H9 (cell line): ENCODE measurements around the gene PCYT1A. TPM values are rescaled to one million over a fixed set of nuclear protein-coding genes. Genes with fewer than 3 reads are reported as not detected.

Experiments used
- DNase-seq: peaks from one replicate; pipeline ENCODE4 v3.0.0-alpha.2; 2017
- H2AFZ ChIP-seq: one replicate; pipeline ENCODE4 v1.6.1; 2013; ENCODE audit warnings: mild to moderate bottlenecking, low read length, control low read depth, moderate library complexity
- H2AK5ac ChIP-seq: 2 replicates; pipeline ENCODE4 v1.6.1; 2013; ENCODE audit warnings: low read length, control low read depth, mixed read lengths; ENCODE audit not compliant: insufficient read length
- H2BK120ac ChIP-seq: one replicate; pipeline ENCODE4 v1.6.1; 2013; ENCODE audit warnings: low read depth, mild to moderate bottlenecking, low read length, control low read depth, inconsistent platforms; ENCODE audit not compliant: poor library complexity, severe bottlenecking
- H2BK12ac ChIP-seq: 2 replicates; pipeline ENCODE4 v1.6.1; 2013; ENCODE audit warnings: low read length, control low read depth, mixed read lengths, low read depth; ENCODE audit not compliant: insufficient read length
- H2BK15ac ChIP-seq: 2 replicates; pipeline ENCODE4 v1.6.1; 2013; ENCODE audit warnings: low read depth, low read length, control low read depth
- H2BK20ac ChIP-seq: one replicate; pipeline ENCODE4 v1.6.1; 2013; ENCODE audit warnings: low read depth, mild to moderate bottlenecking, low read length, control low read depth, inconsistent platforms; ENCODE audit not compliant: poor library complexity, severe bottlenecking
- H2BK5ac ChIP-seq: 2 replicates; pipeline ENCODE4 v1.6.1; 2013; ENCODE audit warnings: low read length, control low read depth, mixed read lengths; ENCODE audit not compliant: insufficient read length
- H3K14ac ChIP-seq: 2 replicates; pipeline ENCODE4 v1.6.1; 2013; ENCODE audit warnings: low read length, control low read depth; ENCODE audit not compliant: insufficient read depth
- H3K18ac ChIP-seq: 2 replicates; pipeline ENCODE4 v1.6.1; 2013; ENCODE audit warnings: low read depth, mild to moderate bottlenecking, mixed read lengths, low read length, control low read depth; ENCODE audit not compliant: insufficient read length
- H3K23ac ChIP-seq: 2 replicates; pipeline ENCODE4 v1.6.1; 2013; ENCODE audit warnings: low read length, control low read depth, mixed read lengths, low read depth; ENCODE audit not compliant: insufficient read length
- H3K23me2 ChIP-seq: 2 replicates; pipeline ENCODE4 v1.6.1; 2013; ENCODE audit warnings: low read depth, mild to moderate bottlenecking, mixed read lengths, low read length, control low read depth; ENCODE audit not compliant: insufficient read length, poor library complexity, severe bottlenecking
- H3K27ac ChIP-seq: 2 replicates; pipeline ENCODE4 v1.5.1; 2013; ENCODE audit warnings: low read length, control low read depth, mixed read lengths, low read depth; ENCODE audit not compliant: insufficient read length
- H3K27me3 ChIP-seq: 2 replicates; pipeline ENCODE4 v1.6.1; 2013; ENCODE audit warnings: low read length, control low read depth, inconsistent platforms; ENCODE audit not compliant: insufficient read depth
- H3K4ac ChIP-seq: 2 replicates; pipeline ENCODE4 v1.6.1; 2013; ENCODE audit warnings: low read depth, mild to moderate bottlenecking, control low read depth, inconsistent platforms, low read length, moderate library complexity
- H3K4me1 ChIP-seq: 2 replicates; pipeline ENCODE4 v1.6.1; 2013; ENCODE audit warnings: low read length, control low read depth, inconsistent platforms; ENCODE audit not compliant: insufficient read depth
- H3K4me2 ChIP-seq: 2 replicates; pipeline ENCODE4 v1.6.1; 2013; ENCODE audit warnings: low read length, control low read depth, mixed read lengths; ENCODE audit not compliant: insufficient read length, insufficient read depth
- H3K56ac ChIP-seq: 2 replicates; pipeline ENCODE4 v1.6.1; 2013; ENCODE audit warnings: low read depth, mild to moderate bottlenecking, mixed read lengths, low read length, control low read depth; ENCODE audit not compliant: insufficient read length
- H3K79me1 ChIP-seq: 2 replicates; pipeline ENCODE4 v1.6.1; 2013; ENCODE audit warnings: low read depth, mild to moderate bottlenecking, moderate library complexity, low read length, control low read depth, inconsistent platforms; ENCODE audit not compliant: insufficient read depth, poor library complexity, severe bottlenecking
- H3K79me2 ChIP-seq: 2 replicates; pipeline ENCODE4 v1.6.1; 2013; ENCODE audit warnings: low read length, control low read depth, inconsistent platforms; ENCODE audit not compliant: insufficient read depth
- H3K9ac ChIP-seq: 2 replicates; pipeline ENCODE4 v1.6.1; 2013; ENCODE audit warnings: low read length, control low read depth, mixed read lengths; ENCODE audit not compliant: insufficient read length; ENCODE audit errors: extremely low read depth
- H3K9me3 ChIP-seq: one replicate; pipeline ENCODE4 v1.6.1; 2013; ENCODE audit warnings: low read depth, low read length, inconsistent platforms; ENCODE audit not compliant: control insufficient read depth
- H3T11ph ChIP-seq: one replicate; pipeline ENCODE4 v1.6.1; 2013; ENCODE audit warnings: mild to moderate bottlenecking, low read length, control low read depth, inconsistent platforms
- H4K20me1 ChIP-seq: one replicate; pipeline ENCODE4 v1.6.1; 2013; ENCODE audit not compliant: control insufficient read depth, insufficient read length, insufficient read depth
- H4K5ac ChIP-seq: 2 replicates; pipeline ENCODE4 v1.6.1; 2013; ENCODE audit warnings: low read depth, mild to moderate bottlenecking, mixed read lengths, low read length, control low read depth; ENCODE audit not compliant: insufficient read length
- H4K8ac ChIP-seq: replicated peaks from 2 replicates; pipeline ENCODE4 v1.6.1; 2013; ENCODE audit warnings: low read length, control low read depth, mixed read lengths, low read depth; ENCODE audit not compliant: insufficient read length
- H4K91ac ChIP-seq: 2 replicates; pipeline ENCODE4 v1.6.1; 2013; ENCODE audit warnings: low read depth, mild to moderate bottlenecking, moderate library complexity, mixed read lengths, low read length, control low read depth; ENCODE audit not compliant: insufficient read length
- H3K27ac Mint-ChIP-seq, 3 experiments: 2 replicates in 2 of 3; 3 replicates in 1 of 3; pipeline ENCODE4 v1.8.0; 2020 to 2021; ENCODE audit warnings: mixed read lengths in 3 of 3, mild to moderate bottlenecking in 1 of 3, moderate library complexity in 1 of 3
- H3K27me3 Mint-ChIP-seq: 2 replicates; pipeline ENCODE4 v1.8.0; 2021; ENCODE audit warnings: low read depth, mild to moderate bottlenecking, moderate library complexity, mixed read lengths
- H3K36me3 Mint-ChIP-seq, 3 experiments: 2 replicates in 2 of 3; 3 replicates in 1 of 3; pipeline ENCODE4 v1.8.0; 2020 to 2021; ENCODE audit warnings: low read depth in 3 of 3, mixed read lengths in 3 of 3; ENCODE audit not compliant: insufficient read depth in 1 of 3
- H3K4me1 Mint-ChIP-seq, 2 experiments: 2 replicates each; pipeline ENCODE4 v1.8.0; 2020; ENCODE audit warnings: mixed read lengths in 2 of 2
- H3K4me3 Mint-ChIP-seq, 2 experiments: 2 replicates in 1 of 2; 3 replicates in 1 of 2; pipeline ENCODE4 v1.8.0; 2020 to 2021; ENCODE audit warnings: mild to moderate bottlenecking in 2 of 2, mixed read lengths in 2 of 2, moderate library complexity in 1 of 2
- H3K9me3 Mint-ChIP-seq, 2 experiments: 2 replicates in 1 of 2; 3 replicates in 1 of 2; pipeline ENCODE4 v1.8.0; 2020; ENCODE audit warnings: mild to moderate bottlenecking in 2 of 2, mixed read lengths in 2 of 2, moderate library complexity in 1 of 2
- WGBS: extraction: QIAGEN DNeasy Blood & Tissue Kit; methylation state at CpG from one replicate; pipeline ENCODE4 v1.1.7; 2013; ENCODE audit warnings: missing lambda C conversion rate, low lambda C conversion rate, mixed read lengths; ENCODE audit not compliant: insufficient read length; ENCODE audit errors: extremely low coverage; 5-methylcytosine and 5-hydroxymethylcytosine counted together
- total RNA-seq: library from RNA; stranded (reverse); gene quantifications from 2 replicates; pipeline ENCODE4 v1.2.1, GENCODE V29; 2021
- TF ChIP-seq, protein P1 (sequence below): fragments of 200-600 bp; sonication (generic); conservative IDR thresholded peaks from 3 replicates; pipeline ENCODE4 v1.8.0; 2021; ENCODE audit warnings: antibody characterized with exemption, mild to moderate bottlenecking

Gene PCYT1A
- total RNA-seq, 1 experiment from 2014 or later, result 31.6 TPM

- Histone ChIP-seq H4K91ac (no peak overlapping the region), H3K4ac (no peak overlapping the region), H3K18ac (no peak overlapping the region), H3K4me2 (no peak overlapping the region), H3K23ac (no peak overlapping the region), H3K56ac (no peak overlapping the region), H2BK120ac (no peak overlapping the region), H3K79me2 (no peaks in the 10 kb centered on the region), H3T11ph (no peak overlapping the region), H4K5ac (no peak overlapping the region), H3K4me1 (no peaks in the 10 kb centered on the region), H2BK12ac (no peak overlapping the region), H4K20me1 (no peaks in the 10 kb centered on the region), H3K79me1 (no peaks in the 10 kb centered on the region), H2BK5ac (no peak overlapping the region), H3K27me3 (no peaks in the 10 kb centered on the region), H2AFZ (no peak overlapping the region), H4K8ac (no peak overlapping the region), H3K23me2 (no peaks in the 10 kb centered on the region), H2BK15ac (no peak overlapping the region), H2BK20ac (no peak overlapping the region), H2AK5ac (no peak overlapping the region), H3K14ac (no peak overlapping the region), H3K9ac (no peak overlapping the region), H3K27ac (no peak overlapping the region), H3K9me3 (no peaks in the 10 kb centered on the region)
- H3K27ac Mint-ChIP-seq, result peak overlapping the region in 1 of 3 experiments; percentile 38; a peak in 1 of 7 replicates
- H3K27me3 Mint-ChIP-seq, result no peaks in the 10 kb centered on the region
- H3K4me3 Mint-ChIP-seq, result peak overlapping the region in 1 of 2 experiments; percentile 42; a peak in 1 of 5 replicates
- H3K36me3 Mint-ChIP-seq, result no peaks in the 10 kb centered on the region
- DNase-seq, result peak; percentile 54
- WGBS, result no CpG with 5 or more reads among the region's 11 CpGs
- H3K4me1 Mint-ChIP-seq, result peaks cover 19 to 26% of the 10 kb centered on the region in 2 experiments
- TF ChIP-seq, protein P1, sequence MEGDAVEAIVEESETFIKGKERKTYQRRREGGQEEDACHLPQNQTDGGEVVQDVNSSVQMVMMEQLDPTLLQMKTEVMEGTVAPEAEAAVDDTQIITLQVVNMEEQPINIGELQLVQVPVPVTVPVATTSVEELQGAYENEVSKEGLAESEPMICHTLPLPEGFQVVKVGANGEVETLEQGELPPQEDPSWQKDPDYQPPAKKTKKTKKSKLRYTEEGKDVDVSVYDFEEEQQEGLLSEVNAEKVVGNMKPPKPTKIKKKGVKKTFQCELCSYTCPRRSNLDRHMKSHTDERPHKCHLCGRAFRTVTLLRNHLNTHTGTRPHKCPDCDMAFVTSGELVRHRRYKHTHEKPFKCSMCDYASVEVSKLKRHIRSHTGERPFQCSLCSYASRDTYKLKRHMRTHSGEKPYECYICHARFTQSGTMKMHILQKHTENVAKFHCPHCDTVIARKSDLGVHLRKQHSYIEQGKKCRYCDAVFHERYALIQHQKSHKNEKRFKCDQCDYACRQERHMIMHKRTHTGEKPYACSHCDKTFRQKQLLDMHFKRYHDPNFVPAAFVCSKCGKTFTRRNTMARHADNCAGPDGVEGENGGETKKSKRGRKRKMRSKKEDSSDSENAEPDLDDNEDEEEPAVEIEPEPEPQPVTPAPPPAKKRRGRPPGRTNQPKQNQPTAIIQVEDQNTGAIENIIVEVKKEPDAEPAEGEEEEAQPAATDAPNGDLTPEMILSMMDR, result peak; percentile 56
- H3K9me3 Mint-ChIP-seq, result no peaks in the 10 kb centered on the region
Measured at GRCh38 chr3:196323691-196324090, 36.2 kb upstream of the PCYT1A start.
